Kidney epithelial cell (primary cell): Measurements from ENCODE around the gene GALM. TPM values are rescaled to one million over a fixed set of nuclear protein-coding genes. Genes with fewer than 3 reads are reported as not detected.
"Not testable (repeated sequence)": the region's sequence is repeated elsewhere in the genome, so short reads cannot be mapped to it uniquely, and the experiment has no call there.

ENCODE experiments used
- DNase-seq: peaks from one replicate; pipeline ENCODE4 v3.0.0-alpha.2; 2010; ENCODE audit warnings: low read depth
- H3K27me3 ChIP-seq: 2 replicates; pipeline ENCODE4 v1.6.0; 2011; ENCODE audit warnings: low read length; ENCODE audit not compliant: control insufficient read depth, insufficient read depth
- H3K36me3 ChIP-seq: 2 replicates; pipeline ENCODE4 v1.5.1; 2011; ENCODE audit warnings: low read length; ENCODE audit not compliant: control insufficient read depth, insufficient read depth
- H3K4me3 ChIP-seq: 2 replicates; pipeline ENCODE4 v1.5.1; 2011; ENCODE audit warnings: low read depth, mild to moderate bottlenecking, control low read depth, low read length
- CTCF ChIP-seq: IDR thresholded peaks from 2 replicates; pipeline ENCODE4 v1.5.1; 2011; ENCODE audit warnings: mild to moderate bottlenecking, moderate library complexity, low read length, control low read depth, inconsistent platforms; ENCODE audit not compliant: insufficient read depth, poor library complexity, severe bottlenecking
- total RNA-seq: library from RNA; depleted of rRNA; stranded (reverse); fragments of >200 nt; gene quantifications from 2 replicates; pipeline ENCODE4 v1.2.3, GENCODE V29; 2015

Gene GALM
- total RNA-seq, 1 donor from 2014 or later: 10.1 TPM

- no peak for TF ChIP-seq CTCF
- Histone ChIP-seq H3K27me3 (no peaks in the 10 kb centered on the region), H3K4me3 (no peak overlapping the region), H3K36me3 (no peaks in the 10 kb centered on the region)
- no peak for DNase-seq
Measured at GRCh38 chr2:38682008-38682575, 16.2 kb downstream of the GALM start.

- not testable (repeated sequence) for H3K4me3 ChIP-seq, H3K27me3 ChIP-seq, DNase-seq, H3K36me3 ChIP-seq
Measured at GRCh38 chr2:38682620-38683019, 16.7 kb downstream of the GALM start.

DNA sequence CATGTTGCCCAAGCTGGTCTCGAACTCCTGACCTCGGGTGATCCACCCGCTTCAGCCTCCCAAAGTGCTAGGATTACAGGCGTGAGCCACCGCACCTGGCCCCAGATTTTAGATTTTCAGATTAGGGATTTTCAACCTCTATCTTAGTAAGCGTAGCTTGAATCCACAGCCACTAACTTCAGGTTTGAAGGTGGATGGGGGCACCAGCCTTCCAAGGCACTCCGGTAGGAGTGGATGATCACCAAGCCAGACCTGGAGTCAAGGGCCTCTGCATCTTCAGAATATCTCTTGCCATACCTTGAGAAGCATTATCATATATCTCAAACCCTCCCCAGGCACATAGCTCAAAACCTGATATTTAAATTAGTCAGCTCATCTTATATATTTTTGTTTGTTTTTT is 17.9 kb downstream of the GALM start:
- H3K27me3 ChIP-seq: no peaks in the 10 kb centered on the region
- no peak overlapping the region for H3K4me3 ChIP-seq
- H3K36me3 ChIP-seq: no peaks in the 10 kb centered on the region
- TF ChIP-seq CTCF: no peak
- DNase-seq: no peak

- H3K27me3 ChIP-seq: no peaks in the 10 kb centered on the region
- no peak for TF ChIP-seq CTCF
- no peaks in the 10 kb centered on the region for H3K36me3 ChIP-seq
- DNase-seq: no peak
- H3K4me3 ChIP-seq: no peak overlapping the region
Measured at GRCh38 chr2:38685116-38685735, 19.3 kb downstream of the GALM start.

- no peaks in the 10 kb centered on the region for H3K27me3 ChIP-seq
- no peak for TF ChIP-seq CTCF
- no peak overlapping the region for H3K4me3 ChIP-seq
- DNase-seq: peak; percentile 79
- H3K36me3 ChIP-seq: no peaks in the 10 kb centered on the region
Measured at GRCh38 chr2:38690499-38691420, 24.8 kb downstream of the GALM start.

GRCh38 chr2:38691994-38692393 is 26.1 kb downstream of the GALM start:
- Histone ChIP-seq H3K4me3 (no peak overlapping the region), H3K27me3 (no peaks in the 10 kb centered on the region), H3K36me3 (no peaks in the 10 kb centered on the region)
- no peak for DNase-seq
- TF ChIP-seq CTCF: no peak
